Colonic mucosa (tissue), 4 donors: ENCODE measurements around the gene CPNE9. TPM values are rescaled to one million over a fixed set of nuclear protein-coding genes. Genes with fewer than 3 reads are reported as not detected.

Experiments used
- DNase-seq: peaks from one replicate; pipeline ENCODE4 v3.0.0-alpha.2; 2020
- H3K27ac ChIP-seq: fragments of 200-600 bp; one replicate; pipeline ENCODE4 v1.8.0; 2021
- H3K27me3 ChIP-seq: fragments of 200-600 bp; one replicate; pipeline ENCODE4 v1.8.0; 2021
- H3K36me3 ChIP-seq: fragments of 200-600 bp; one replicate; pipeline ENCODE4 v1.8.0; 2021
- H3K4me1 ChIP-seq: fragments of 200-600 bp; one replicate; pipeline ENCODE4 v1.8.0; 2021; ENCODE audit warnings: mild to moderate bottlenecking
- H3K4me3 ChIP-seq: fragments of 200-600 bp; one replicate; pipeline ENCODE4 v1.8.0; 2021
- H3K9ac ChIP-seq, 2 donors: one replicate each; pipeline ENCODE4 v1.7.0; 2013; ENCODE audit warnings: control low read depth in 2 of 2, low read depth in 2 of 2, low read length in 2 of 2
- H3K9me3 ChIP-seq: fragments of 200-600 bp; one replicate; pipeline ENCODE4 v1.8.0; 2021
- CTCF ChIP-seq: fragments of 200-600 bp; IDR thresholded peaks from one replicate; pipeline ENCODE4 v1.8.0; 2022; ENCODE audit warnings: antibody characterized with exemption, mild to moderate bottlenecking
- intact Hi-C: fragments of 100-400 bp; cut with DNase I; formaldehyde crosslinking; loops from one replicate; pipeline ENCODE4 v1.14.1; 2022
- total RNA-seq, 2 donors: library from RNA; stranded (reverse); fragmentation: NEBNext Ultra II Directional in 1 of 2; extraction: Animal tissue kit (Norgen Biotek cat#: 25700) in 1 of 2; gene quantifications; one replicate each; pipeline ENCODE4 v1.2.1, GENCODE V29; 2021
- donor health status: healthy.
- donor health status: DM: no; HTN: no; CAD: no.
- donor health status: DM: no; HTN: no; CAD: no.

CPNE9 gene
- total RNA-seq, 2 donors from 2014 or later, result not detected

GRCh38 chr3:9682096-9682495 is 21.5 kb upstream of the CPNE9 start:
- H3K27ac ChIP-seq, result no peak overlapping the region
- peaks cover 24% of the 10 kb centered on the region for H3K36me3 ChIP-seq
- no peaks in the 10 kb centered on the region for H3K9me3 ChIP-seq
- intact Hi-C loops, result loop anchor here (10.0 kb wide), 1 partner anchor 177 kb away; no protein-coding TSS in a partner anchor
- H3K9ac ChIP-seq, result no peak overlapping the region
- H3K4me3 ChIP-seq, result no peak overlapping the region
- no peaks in the 10 kb centered on the region for H3K4me1 ChIP-seq
- H3K27me3 ChIP-seq, result no peaks in the 10 kb centered on the region
- no peak for DNase-seq
- TF ChIP-seq CTCF, result no peak

- no peaks in the 10 kb centered on the region for H3K4me1 ChIP-seq
- H3K4me3 ChIP-seq, result no peak overlapping the region
- no peak overlapping the region for H3K9ac ChIP-seq
- peaks cover 26% of the 10 kb centered on the region for H3K36me3 ChIP-seq
- no peak overlapping the region for H3K27ac ChIP-seq
- no peak for TF ChIP-seq CTCF
- H3K9me3 ChIP-seq, result no peaks in the 10 kb centered on the region
- DNase-seq, result no peak
- H3K27me3 ChIP-seq, result no peaks in the 10 kb centered on the region
- intact Hi-C loops, result loop anchor here (10.0 kb wide), 1 partner anchor 179 kb away; no protein-coding TSS in a partner anchor
Measured at GRCh38 chr3:9683426-9683825, 20.2 kb upstream of the CPNE9 start.

GRCh38 chr3:9685216-9686049 is 18.2 kb upstream of the CPNE9 start:
- DNase-seq, result no peak
- H3K36me3 ChIP-seq, result peaks cover 36% of the 10 kb centered on the region
- H3K27me3 ChIP-seq, result no peaks in the 10 kb centered on the region
- intact Hi-C loops, result loop anchor here (10.0 kb wide), 1 partner anchor 181 kb away; no protein-coding TSS in a partner anchor
- H3K27ac ChIP-seq, result no peak overlapping the region
- no peaks in the 10 kb centered on the region for H3K9me3 ChIP-seq
- no peak overlapping the region for H3K4me3 ChIP-seq
- H3K4me1 ChIP-seq, result no peaks in the 10 kb centered on the region
- no peak for TF ChIP-seq CTCF
- no peak overlapping the region for H3K9ac ChIP-seq

DNA sequence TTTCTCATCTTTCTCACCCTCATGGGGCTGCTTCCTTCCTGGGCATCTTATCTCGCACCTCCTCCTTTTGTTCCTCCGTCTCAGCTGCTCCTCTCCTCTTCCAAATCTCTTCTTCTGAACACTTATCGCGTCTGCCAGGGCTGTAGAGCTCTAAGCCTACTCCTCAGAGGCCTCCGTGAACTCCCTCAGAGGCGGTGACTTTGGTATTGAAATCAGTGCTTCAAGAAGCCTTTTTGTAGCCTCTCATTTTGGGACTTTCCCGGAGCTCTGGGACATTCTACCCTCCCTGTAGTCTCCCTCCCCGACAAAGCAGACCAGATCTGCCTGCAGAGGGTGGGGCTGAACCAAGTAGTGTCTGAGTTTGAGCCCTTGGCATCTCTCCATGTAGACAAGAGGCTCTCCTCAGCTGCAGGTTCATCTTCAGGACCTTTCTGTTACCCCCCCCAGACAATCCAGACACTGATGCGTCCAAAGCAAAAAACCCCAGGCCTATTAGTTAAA is 17.5 kb upstream of the CPNE9 start:
- Histone ChIP-seq H3K27ac (no peak overlapping the region), H3K4me3 (no peak overlapping the region), H3K27me3 (no peaks in the 10 kb centered on the region), H3K9ac (no peak overlapping the region), H3K9me3 (no peaks in the 10 kb centered on the region), H3K36me3 (peaks cover 34% of the 10 kb centered on the region), H3K4me1 (no peaks in the 10 kb centered on the region)
- intact Hi-C loops, result loop anchor here (10.0 kb wide), 1 partner anchor 181 kb away; no protein-coding TSS in a partner anchor
- no peak for TF ChIP-seq CTCF
- no peak for DNase-seq

GRCh38 chr3:9686703-9687102 is 16.9 kb upstream of the CPNE9 start:
- Histone ChIP-seq H3K4me1 (no peaks in the 10 kb centered on the region), H3K9ac (no peak overlapping the region), H3K9me3 (no peaks in the 10 kb centered on the region), H3K4me3 (no peak overlapping the region), H3K27me3 (no peaks in the 10 kb centered on the region), H3K36me3 (peaks cover 30% of the 10 kb centered on the region), H3K27ac (no peak overlapping the region)
- TF ChIP-seq CTCF, result no peak
- intact Hi-C loops, result loop anchor here (10.0 kb wide), 1 partner anchor 182 kb away; no protein-coding TSS in a partner anchor
- DNase-seq, result no peak
